ENCODE data around the gene HS6ST3.

Gene HS6ST3

DNA sequence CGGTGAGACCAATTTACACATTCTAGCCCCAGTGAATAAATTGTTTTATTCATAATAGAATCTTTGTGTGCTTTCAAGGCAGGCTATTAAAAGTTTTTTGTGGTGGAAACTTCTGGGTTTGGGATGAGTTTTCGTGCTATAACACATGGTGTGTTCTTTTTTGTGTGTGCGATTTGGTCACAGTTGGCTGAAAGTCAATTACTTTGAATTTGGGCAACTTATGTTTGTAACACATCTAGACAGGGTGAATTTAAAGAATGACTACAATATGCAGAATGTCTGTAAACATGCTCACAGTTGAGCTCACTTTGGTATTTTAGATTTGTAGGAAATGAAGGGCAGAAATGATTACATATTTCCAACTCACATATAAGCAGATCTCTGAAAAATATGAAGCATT, 597.3 kb downstream of the HS6ST3 start:
- no peak overlapping the region for H3K4me2 ChIP-seq (ENCODE audit: low read length)
- H4K20me1 ChIP-seq (ENCODE audit: insufficient read depth, low read length), result no peaks in the 10 kb centered on the region
- H2AFZ ChIP-seq (ENCODE audit: low read length), result no peak overlapping the region
- no peak overlapping the region for H3K4me3 ChIP-seq (ENCODE audit: low read depth, low read length, poor library complexity, severe bottlenecking)
- no peak overlapping the region for H3K9ac ChIP-seq (ENCODE audit: low read length)
- no peaks in the 10 kb centered on the region for H3K36me3 ChIP-seq (ENCODE audit: insufficient read depth, low read length)
- no peaks in the 10 kb centered on the region for H3K27me3 ChIP-seq (ENCODE audit: insufficient read depth, low read length)
- no peaks in the 10 kb centered on the region for H3K9me2 ChIP-seq (ENCODE audit: low read depth, low read length)
- H3F3A ChIP-seq (ENCODE audit: insufficient read depth, low read length), result no peaks in the 10 kb centered on the region
- H3K27ac ChIP-seq (ENCODE audit: low read depth, low read length, poor library complexity, severe bottlenecking), result no peak overlapping the region
- H3K9me3 ChIP-seq (ENCODE audit: low read length), result no peaks in the 10 kb centered on the region
- no peaks in the 10 kb centered on the region for H3K4me1 ChIP-seq (ENCODE audit: insufficient read depth, low read length, severe bottlenecking)
- no peaks in the 10 kb centered on the region for H3K79me2 ChIP-seq (ENCODE audit: insufficient read depth, low read length)
- TF ChIP-seq, protein P1, sequence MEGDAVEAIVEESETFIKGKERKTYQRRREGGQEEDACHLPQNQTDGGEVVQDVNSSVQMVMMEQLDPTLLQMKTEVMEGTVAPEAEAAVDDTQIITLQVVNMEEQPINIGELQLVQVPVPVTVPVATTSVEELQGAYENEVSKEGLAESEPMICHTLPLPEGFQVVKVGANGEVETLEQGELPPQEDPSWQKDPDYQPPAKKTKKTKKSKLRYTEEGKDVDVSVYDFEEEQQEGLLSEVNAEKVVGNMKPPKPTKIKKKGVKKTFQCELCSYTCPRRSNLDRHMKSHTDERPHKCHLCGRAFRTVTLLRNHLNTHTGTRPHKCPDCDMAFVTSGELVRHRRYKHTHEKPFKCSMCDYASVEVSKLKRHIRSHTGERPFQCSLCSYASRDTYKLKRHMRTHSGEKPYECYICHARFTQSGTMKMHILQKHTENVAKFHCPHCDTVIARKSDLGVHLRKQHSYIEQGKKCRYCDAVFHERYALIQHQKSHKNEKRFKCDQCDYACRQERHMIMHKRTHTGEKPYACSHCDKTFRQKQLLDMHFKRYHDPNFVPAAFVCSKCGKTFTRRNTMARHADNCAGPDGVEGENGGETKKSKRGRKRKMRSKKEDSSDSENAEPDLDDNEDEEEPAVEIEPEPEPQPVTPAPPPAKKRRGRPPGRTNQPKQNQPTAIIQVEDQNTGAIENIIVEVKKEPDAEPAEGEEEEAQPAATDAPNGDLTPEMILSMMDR (IDR thresholded peaks at IDR 0.05; ENCODE audit: low read length), result no peak
- TF ChIP-seq EZH2 (IDR thresholded peaks at IDR 0.05; ENCODE audit: borderline replicate concordance, low read length), result no peak

DNA sequence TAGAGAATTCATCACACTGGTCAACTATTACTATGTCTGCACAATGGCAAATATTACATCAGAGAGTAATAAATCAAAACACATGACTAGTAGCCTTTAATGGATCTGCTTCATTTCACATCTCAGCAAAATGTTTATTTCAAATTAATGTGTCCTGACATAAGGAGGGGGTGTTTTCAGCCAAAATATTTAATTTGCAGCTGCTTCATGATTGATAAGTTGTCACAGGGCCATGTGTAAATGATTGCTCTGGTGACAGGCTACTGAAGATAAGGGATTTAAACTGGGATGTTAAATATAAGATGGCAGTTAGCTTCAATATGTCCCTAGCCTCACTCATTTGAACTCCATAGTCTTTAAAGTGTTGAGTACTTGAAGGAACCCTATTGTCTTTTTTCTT, 601.1 kb downstream of the HS6ST3 start:
- H3K27me3 ChIP-seq (ENCODE audit: insufficient read depth, low read length), result no peaks in the 10 kb centered on the region

DNA sequence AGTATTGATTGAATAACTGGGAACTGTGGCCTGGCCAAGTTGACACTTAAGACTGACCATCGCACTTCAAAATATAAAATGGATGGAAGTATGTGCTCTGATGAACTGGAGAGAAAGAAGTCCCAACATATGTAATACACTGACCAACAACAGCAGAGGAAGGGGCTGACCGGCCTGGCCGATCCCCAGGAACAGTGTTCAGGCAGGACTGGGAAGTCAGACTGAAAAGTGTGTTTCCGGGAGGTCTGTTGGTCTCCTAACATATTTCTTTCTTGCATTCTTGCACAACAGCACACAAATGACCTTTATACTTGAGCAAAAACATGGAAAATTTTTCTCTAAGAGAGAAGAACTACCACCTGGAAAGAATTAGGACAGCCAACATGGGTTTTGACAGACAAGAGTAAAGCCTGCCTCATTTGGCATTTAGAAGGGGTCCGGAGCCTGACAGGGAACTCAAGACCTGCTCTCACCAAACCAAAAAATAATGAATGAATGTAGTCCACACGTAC, 606.5 kb downstream of the HS6ST3 start:
- H4K20me1 ChIP-seq (ENCODE audit: insufficient read depth, low read length), result no peaks in the 10 kb centered on the region
- no peaks in the 10 kb centered on the region for H3K4me1 ChIP-seq (ENCODE audit: insufficient read depth, low read length, severe bottlenecking)
- H3K36me3 ChIP-seq (ENCODE audit: insufficient read depth, low read length), result no peaks in the 10 kb centered on the region
- H3K4me2 ChIP-seq (ENCODE audit: low read length), result no peak overlapping the region
- no peaks in the 10 kb centered on the region for H3K9me3 ChIP-seq (ENCODE audit: low read length)
- H3K79me2 ChIP-seq (ENCODE audit: insufficient read depth, low read length), result no peaks in the 10 kb centered on the region
- H3K27ac ChIP-seq (ENCODE audit: low read depth, low read length, poor library complexity, severe bottlenecking), result no peak overlapping the region
- H3F3A ChIP-seq (ENCODE audit: insufficient read depth, low read length), result no peaks in the 10 kb centered on the region
- no peaks in the 10 kb centered on the region for H3K27me3 ChIP-seq (ENCODE audit: insufficient read depth, low read length)
- H3K9ac ChIP-seq (ENCODE audit: low read length), result no peak overlapping the region
- no peaks in the 10 kb centered on the region for H3K9me2 ChIP-seq (ENCODE audit: low read depth, low read length)
- H3K4me3 ChIP-seq (ENCODE audit: low read depth, low read length, poor library complexity, severe bottlenecking), result no peak overlapping the region
- H2AFZ ChIP-seq (ENCODE audit: low read length), result no peak overlapping the region
- TF ChIP-seq, protein P1 (IDR thresholded peaks at IDR 0.05; ENCODE audit: low read length), result no peak
- TF ChIP-seq EZH2 (IDR thresholded peaks at IDR 0.05; ENCODE audit: borderline replicate concordance, low read length), result no peak

More for the DNA sequence above, 601.1 kb downstream of the HS6ST3 start:
- H3K36me3 ChIP-seq (ENCODE audit: insufficient read depth, low read length), result no peaks in the 10 kb centered on the region
- no peaks in the 10 kb centered on the region for H3F3A ChIP-seq (ENCODE audit: insufficient read depth, low read length)
- H3K79me2 ChIP-seq (ENCODE audit: insufficient read depth, low read length), result no peaks in the 10 kb centered on the region
- no peaks in the 10 kb centered on the region for H3K9me3 ChIP-seq (ENCODE audit: low read length)
- no peak overlapping the region for H3K4me3 ChIP-seq (ENCODE audit: low read depth, low read length, poor library complexity, severe bottlenecking)
- H3K4me1 ChIP-seq (ENCODE audit: insufficient read depth, low read length, severe bottlenecking), result no peaks in the 10 kb centered on the region
- no peak overlapping the region for H3K4me2 ChIP-seq (ENCODE audit: low read length)
- no peaks in the 10 kb centered on the region for H4K20me1 ChIP-seq (ENCODE audit: insufficient read depth, low read length)
- H3K9ac ChIP-seq (ENCODE audit: low read length), result no peak overlapping the region
- TF ChIP-seq, protein P1 (IDR thresholded peaks at IDR 0.05; ENCODE audit: low read length), result no peak
- TF ChIP-seq EZH2 (IDR thresholded peaks at IDR 0.05; ENCODE audit: borderline replicate concordance, low read length), result no peak
- H3K27ac ChIP-seq (ENCODE audit: low read depth, low read length, poor library complexity, severe bottlenecking), result no peak overlapping the region
- no peaks in the 10 kb centered on the region for H3K9me2 ChIP-seq (ENCODE audit: low read depth, low read length)
- H2AFZ ChIP-seq (ENCODE audit: low read length), result no peak overlapping the region

All from OCI-LY1 (cell line).